GM12874 (cell line): Measurements from ENCODE around the gene TRABD2A.

Source experiments
- TF ChIP-seq, protein P1 (sequence below): IDR thresholded peaks from 2 replicates; pipeline ENCODE4 v1.5.1; 2011; ENCODE audit warnings: low read depth, mild to moderate bottlenecking, control low read depth, low read length, moderate library complexity; ENCODE audit not compliant: insufficient read depth

The TRABD2A gene

DNA sequence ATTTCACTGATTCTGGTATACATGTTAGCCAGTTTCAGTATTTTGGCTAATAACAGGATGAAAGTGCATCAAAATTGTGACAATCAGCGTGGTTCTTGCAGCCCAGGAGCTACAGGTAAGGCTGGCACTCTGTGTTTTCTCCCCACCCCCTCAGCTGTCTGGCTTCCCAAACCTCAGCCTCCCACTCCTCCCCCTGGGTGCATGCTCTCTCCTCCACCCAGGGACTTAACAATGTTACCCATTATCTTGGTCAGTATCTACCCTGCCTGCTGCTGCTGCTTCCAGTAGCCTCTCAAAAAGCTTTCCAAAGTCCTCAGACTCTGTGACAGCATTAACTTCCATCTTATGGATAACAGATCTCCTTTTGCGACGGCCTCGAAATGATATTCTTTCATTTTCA, 41.0 kb downstream of the TRABD2A start:
- TF ChIP-seq, protein P1, sequence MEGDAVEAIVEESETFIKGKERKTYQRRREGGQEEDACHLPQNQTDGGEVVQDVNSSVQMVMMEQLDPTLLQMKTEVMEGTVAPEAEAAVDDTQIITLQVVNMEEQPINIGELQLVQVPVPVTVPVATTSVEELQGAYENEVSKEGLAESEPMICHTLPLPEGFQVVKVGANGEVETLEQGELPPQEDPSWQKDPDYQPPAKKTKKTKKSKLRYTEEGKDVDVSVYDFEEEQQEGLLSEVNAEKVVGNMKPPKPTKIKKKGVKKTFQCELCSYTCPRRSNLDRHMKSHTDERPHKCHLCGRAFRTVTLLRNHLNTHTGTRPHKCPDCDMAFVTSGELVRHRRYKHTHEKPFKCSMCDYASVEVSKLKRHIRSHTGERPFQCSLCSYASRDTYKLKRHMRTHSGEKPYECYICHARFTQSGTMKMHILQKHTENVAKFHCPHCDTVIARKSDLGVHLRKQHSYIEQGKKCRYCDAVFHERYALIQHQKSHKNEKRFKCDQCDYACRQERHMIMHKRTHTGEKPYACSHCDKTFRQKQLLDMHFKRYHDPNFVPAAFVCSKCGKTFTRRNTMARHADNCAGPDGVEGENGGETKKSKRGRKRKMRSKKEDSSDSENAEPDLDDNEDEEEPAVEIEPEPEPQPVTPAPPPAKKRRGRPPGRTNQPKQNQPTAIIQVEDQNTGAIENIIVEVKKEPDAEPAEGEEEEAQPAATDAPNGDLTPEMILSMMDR, result no peak

DNA sequence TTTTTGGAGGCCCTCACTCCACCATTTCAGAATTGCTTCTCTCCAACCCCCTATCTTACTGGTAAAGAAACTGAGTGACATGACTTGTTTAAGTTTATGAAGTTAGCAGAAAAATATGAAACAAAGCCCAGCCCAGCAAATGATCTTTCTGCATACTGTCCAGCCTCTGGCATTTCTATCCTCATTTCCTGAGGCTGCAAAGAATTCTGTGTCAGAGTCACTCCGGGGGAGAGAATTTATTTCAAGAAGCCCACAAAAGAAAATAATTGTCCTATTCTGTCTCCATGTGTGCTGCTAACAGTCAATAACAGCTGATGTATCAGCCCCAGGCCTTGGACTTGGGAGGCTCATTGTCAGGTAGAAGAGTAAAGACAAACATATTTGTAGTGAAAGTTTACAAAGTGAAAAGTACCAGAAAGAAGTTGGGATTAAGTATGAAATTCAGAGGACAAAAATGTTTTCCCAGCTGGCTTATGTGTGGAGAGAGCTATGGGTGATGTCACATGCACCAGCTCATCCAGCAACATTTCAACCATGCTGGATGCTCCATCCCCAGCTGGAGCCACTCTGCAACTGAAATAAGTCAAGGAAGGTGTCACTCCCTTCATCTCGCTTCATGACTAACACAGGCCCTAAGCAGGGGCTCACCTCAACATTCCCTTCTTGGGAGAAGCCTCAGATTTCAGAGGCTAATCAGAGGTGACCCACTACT, 42.3 kb downstream of the TRABD2A start:
- TF ChIP-seq, protein P1, result no peak

DNA sequence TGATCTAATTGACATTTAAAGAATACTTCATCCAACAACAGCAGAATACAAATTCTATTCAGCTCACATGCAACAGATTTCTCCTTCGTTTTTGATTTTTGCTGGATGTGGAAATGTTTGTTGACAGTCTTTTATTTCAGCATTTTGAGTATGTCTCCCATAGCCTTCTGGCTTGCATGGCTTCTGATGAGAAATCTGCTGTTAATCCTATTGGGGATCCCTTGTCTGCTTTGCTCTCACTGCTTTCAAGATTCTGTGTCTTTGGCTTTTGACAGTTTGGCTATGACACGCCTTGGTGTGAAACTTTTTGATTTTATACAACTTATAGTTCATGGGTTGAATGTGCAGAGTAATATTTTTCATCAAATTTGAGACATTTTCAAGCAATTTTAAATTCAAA, 44.7 kb downstream of the TRABD2A start:
- TF ChIP-seq, protein P1, result no peak

DNA sequence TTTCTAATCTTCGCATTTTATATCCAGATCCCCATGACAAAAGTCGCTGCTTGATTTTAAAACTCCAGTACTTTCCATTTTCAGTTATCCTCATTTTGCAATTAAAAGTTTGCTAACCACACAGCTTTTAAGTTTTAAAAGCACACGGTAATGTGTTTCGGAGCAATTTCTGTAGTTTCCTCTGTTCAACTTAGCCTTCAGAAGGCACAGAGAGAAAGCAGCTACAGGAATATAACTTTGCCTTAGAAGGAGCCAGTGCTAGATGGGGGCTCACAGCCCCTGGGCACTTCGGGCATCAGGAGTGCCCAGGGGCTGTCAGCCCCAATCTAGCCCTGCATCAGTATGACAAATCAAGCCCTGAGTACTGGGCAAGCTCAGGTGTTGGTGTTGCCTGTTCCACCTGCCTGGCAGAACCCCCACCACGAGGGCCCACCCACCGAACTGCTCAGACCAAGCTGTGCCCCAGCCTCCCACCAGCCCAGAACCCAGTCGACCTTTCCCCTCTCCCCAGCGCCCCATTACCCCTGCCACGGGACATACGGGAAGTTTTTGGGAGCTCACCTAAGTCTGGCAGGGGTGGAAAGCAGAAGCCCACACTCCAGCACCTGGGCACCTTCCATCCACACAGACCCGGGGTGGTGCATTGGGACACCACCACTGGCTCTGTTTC, 47.3 kb downstream of the TRABD2A start:
- TF ChIP-seq, protein P1, result no peak

DNA sequence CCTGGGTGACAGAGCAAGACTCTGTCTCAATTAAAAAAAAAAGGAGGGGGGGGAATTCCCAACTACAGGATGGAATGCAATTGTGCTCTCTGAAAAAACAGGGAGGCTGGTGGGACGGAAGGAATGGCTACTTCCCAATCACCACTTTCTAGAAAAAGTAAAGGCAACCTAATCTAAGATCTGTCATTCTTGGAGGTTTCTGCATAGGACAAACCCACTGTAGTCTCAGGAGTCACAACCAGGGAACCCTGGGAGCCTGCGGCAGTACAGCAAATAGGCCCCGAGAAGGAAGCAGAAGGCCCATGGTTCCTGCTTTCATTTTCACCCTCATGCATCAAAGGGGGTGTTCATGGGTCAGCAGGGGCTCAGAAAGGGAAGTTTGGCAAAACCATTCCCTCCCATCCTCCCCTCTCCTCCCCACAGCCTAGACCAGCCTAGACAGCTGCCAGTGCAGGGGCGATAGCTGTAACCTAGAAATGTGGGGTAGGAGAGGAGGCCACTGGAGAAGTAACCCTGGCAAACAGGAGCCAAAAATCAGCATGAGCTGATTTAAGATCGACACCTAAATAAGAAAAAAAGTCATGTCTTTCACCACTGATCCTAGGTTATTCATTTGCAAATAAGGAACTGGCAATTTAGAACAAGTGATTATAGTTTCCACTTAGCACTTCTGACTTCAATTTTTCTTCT, 48.0 kb downstream of the TRABD2A start:
- TF ChIP-seq, protein P1, result no peak

DNA sequence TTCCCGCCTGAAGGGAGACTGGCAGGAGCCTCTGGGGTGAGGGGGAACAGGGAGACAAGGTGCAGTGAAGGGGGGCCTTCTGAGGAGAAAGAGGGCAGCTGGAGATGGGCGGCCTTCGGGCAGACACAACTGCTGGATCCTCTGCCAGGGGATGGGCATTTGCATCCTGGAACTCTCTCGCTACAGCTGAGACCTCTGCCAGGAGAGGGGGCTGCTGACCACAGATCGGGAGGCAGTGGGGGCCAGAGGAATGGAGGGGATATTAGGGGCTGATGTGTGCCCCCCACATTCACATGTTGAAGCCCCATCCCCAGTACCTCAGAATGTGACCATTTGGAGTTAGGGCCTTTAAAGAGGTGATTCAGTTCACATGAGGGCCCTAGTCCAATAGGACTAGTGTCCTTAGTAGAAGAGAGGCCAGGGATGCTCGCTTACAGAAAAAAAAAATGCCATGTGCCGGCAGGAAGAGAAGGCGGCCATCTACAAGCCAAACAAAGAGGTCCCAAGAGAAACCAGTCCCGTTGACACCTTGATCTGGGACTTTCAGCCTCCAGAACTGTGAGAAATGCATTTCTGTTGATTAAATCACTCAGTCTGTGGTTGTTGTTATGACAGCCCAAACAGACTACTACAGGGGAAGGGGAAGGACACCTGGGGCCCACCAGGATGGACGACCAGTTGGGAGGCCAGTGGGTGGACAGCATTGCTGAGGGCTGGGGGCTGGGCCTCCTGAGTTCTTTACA, 50.0 kb downstream of the TRABD2A start:
- TF ChIP-seq, protein P1, result no peak

DNA sequence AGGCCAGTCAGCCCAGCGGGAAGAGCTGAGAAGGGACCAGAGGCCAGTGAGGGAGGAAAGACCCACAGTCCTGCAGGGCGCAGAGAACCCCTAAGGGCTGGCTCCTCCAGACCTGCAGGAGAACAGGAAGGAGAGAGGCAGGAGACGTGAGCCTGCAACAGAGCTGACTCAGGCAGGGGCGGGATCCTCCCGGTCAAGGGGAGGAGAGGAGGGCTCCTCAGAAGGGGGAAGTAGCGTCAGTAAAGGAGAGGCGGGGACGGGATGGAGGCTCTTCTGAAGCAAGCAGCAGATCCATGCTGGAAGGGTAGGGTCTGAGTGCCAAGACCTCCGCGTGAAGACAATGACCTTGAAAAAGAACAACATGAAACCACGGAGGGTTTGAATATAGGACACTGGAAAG, 50.8 kb downstream of the TRABD2A start:
- TF ChIP-seq, protein P1, result no peak
